HEK293 (cell line): ENCODE measurements around the gene LUZP2.

Experiments
- TRIM28 ChIP-seq: IDR thresholded peaks from 2 replicates; pipeline ENCODE4 v1.6.1; 2011; ENCODE audit warnings: low read length, control low read depth, borderline replicate concordance
- ZNF121 ChIP-seq: fragments of 450-650 bp; formaldehyde crosslinking; IDR thresholded peaks from 2 replicates; pipeline ENCODE4 v1.5.1; 2016; ENCODE audit warnings: missing biosample characterization, missing genetic modification characterization
- ZNF132 ChIP-seq: fragments of 450-650 bp; formaldehyde crosslinking; IDR thresholded peaks from 2 replicates; pipeline ENCODE4 v1.5.1; 2017; ENCODE audit warnings: missing biosample characterization, missing genetic modification characterization, borderline replicate concordance
- TF ChIP-seq, protein P1 (sequence below): fragments of 450-650 bp; formaldehyde crosslinking; IDR thresholded peaks from 2 replicates; pipeline ENCODE4 v1.5.1; 2016; ENCODE audit warnings: missing biosample characterization, missing genetic modification characterization, low read depth
- TF ChIP-seq, protein P2 (sequence below): fragments of 450-650 bp; formaldehyde crosslinking; IDR thresholded peaks from 2 replicates; pipeline ENCODE4 v1.5.1; 2016; ENCODE audit warnings: missing biosample characterization, missing genetic modification characterization

DNA sequence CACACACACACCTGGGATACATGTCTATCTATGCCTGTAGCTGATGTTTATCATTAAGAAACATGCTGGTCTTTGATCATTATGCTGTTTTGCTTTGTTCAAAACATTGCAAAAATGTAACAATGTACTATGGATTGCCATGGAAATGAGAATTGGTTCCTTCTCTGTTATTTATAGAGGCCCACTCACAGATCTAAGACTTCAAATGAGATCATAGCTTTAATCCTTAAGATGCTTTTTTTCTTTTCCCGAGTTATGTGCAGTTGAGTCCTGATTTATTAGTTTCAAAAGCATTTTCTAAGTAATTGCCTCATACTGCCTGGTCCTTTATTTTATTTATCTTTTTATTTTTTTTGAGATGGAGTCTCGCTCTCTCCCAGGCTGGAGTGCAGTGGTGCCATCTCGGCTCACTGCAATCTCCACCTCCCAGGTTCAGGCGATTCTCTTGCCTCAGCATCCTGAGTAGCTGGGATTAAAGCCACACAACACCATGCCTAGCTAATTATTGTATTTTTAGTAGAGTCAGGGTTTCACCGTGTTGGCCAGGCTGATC is 131.4 kb downstream of the LUZP2 start:
- TF ChIP-seq ZNF121 (tag by site-specific recombination) (no peak), ZNF132 (no peak), TRIM28 (no peak)
- TF ChIP-seq, protein P1, sequence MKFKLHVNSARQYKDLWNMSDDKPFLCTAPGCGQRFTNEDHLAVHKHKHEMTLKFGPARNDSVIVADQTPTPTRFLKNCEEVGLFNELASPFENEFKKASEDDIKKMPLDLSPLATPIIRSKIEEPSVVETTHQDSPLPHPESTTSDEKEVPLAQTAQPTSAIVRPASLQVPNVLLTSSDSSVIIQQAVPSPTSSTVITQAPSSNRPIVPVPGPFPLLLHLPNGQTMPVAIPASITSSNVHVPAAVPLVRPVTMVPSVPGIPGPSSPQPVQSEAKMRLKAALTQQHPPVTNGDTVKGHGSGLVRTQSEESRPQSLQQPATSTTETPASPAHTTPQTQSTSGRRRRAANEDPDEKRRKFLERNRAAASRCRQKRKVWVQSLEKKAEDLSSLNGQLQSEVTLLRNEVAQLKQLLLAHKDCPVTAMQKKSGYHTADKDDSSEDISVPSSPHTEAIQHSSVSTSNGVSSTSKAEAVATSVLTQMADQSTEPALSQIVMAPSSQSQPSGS (tag by site-specific recombination) = no peak
- TF ChIP-seq, protein P2, sequence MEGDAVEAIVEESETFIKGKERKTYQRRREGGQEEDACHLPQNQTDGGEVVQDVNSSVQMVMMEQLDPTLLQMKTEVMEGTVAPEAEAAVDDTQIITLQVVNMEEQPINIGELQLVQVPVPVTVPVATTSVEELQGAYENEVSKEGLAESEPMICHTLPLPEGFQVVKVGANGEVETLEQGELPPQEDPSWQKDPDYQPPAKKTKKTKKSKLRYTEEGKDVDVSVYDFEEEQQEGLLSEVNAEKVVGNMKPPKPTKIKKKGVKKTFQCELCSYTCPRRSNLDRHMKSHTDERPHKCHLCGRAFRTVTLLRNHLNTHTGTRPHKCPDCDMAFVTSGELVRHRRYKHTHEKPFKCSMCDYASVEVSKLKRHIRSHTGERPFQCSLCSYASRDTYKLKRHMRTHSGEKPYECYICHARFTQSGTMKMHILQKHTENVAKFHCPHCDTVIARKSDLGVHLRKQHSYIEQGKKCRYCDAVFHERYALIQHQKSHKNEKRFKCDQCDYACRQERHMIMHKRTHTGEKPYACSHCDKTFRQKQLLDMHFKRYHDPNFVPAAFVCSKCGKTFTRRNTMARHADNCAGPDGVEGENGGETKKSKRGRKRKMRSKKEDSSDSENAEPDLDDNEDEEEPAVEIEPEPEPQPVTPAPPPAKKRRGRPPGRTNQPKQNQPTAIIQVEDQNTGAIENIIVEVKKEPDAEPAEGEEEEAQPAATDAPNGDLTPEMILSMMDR = no peak
